HG03108 (cell line): ENCODE results near the gene CGNL1.

Source experiments
- ATAC-seq: cut with Tn5 transposase; IDR thresholded peaks from one replicate; pipeline ENCODE4 v1.9.1; 2021; ENCODE audit warnings: moderate library complexity; ENCODE audit not compliant: unreplicated experiment

Gene CGNL1

GRCh38 chr15:57565311-57565710 lies 189.0 kb downstream of the CGNL1 start:
- ATAC-seq = no peak

GRCh38 chr15:57566834-57567233 lies 190.5 kb downstream of the CGNL1 start:
- no peak for ATAC-seq

GRCh38 chr15:57567891-57568290 lies 191.6 kb downstream of the CGNL1 start:
- no peak for ATAC-seq

GRCh38 chr15:57568299-57568698 lies 192.0 kb downstream of the CGNL1 start:
- no peak for ATAC-seq

GRCh38 chr15:57570340-57570739 lies 194.0 kb downstream of the CGNL1 start:
- ATAC-seq = no peak

GRCh38 chr15:57570994-57571393 lies 194.7 kb downstream of the CGNL1 start:
- no peak for ATAC-seq

GRCh38 chr15:57571725-57572124 lies 195.4 kb downstream of the CGNL1 start:
- no peak for ATAC-seq

- no peak for ATAC-seq
Observed at GRCh38 chr15:57572468-57572867, 196.2 kb downstream of the CGNL1 start.

GRCh38 chr15:57573151-57573550 lies 196.8 kb downstream of the CGNL1 start:
- ATAC-seq = no peak

- no peak for ATAC-seq
Observed at GRCh38 chr15:57575363-57575762, 199.1 kb downstream of the CGNL1 start.

GRCh38 chr15:57578288-57578900 lies 202.1 kb downstream of the CGNL1 start:
- ATAC-seq = no peak

GRCh38 chr15:57580428-57580827 lies 204.1 kb downstream of the CGNL1 start:
- ATAC-seq = no peak

GRCh38 chr15:57580866-57581265 lies 204.6 kb downstream of the CGNL1 start:
- no peak for ATAC-seq

GRCh38 chr15:57582090-57582489 lies 205.8 kb downstream of the CGNL1 start:
- ATAC-seq = no peak

- no peak for ATAC-seq
Observed at GRCh38 chr15:57583282-57583681, 207.0 kb downstream of the CGNL1 start.

GRCh38 chr15:57583720-57584119 lies 207.4 kb downstream of the CGNL1 start:
- no peak for ATAC-seq

GRCh38 chr15:57586661-57587424 lies 210.5 kb downstream of the CGNL1 start:
- no peak for ATAC-seq

- no peak for ATAC-seq
Observed at GRCh38 chr15:57589281-57589680, 213.0 kb downstream of the CGNL1 start.

GRCh38 chr15:57589754-57590153 lies 213.4 kb downstream of the CGNL1 start:
- ATAC-seq = no peak

GRCh38 chr15:57591237-57591821 lies 215.0 kb downstream of the CGNL1 start:
- no peak for ATAC-seq

- no peak for ATAC-seq
Observed at GRCh38 chr15:57591822-57592367, 215.6 kb downstream of the CGNL1 start, which contains the start of gene MYZAP. Gene MYZAP, plus strand, starts transcription at chr15:57591904. Its CDS starts 131 bp downstream, at chr15:57592035.

GRCh38 chr15:57592426-57592825 lies 216.1 kb downstream of the CGNL1 start:
- ATAC-seq = no peak
